ENCODE data around the gene CEP95.
"Not testable (repeated sequence)": the region's sequence is repeated elsewhere in the genome, so short reads cannot be mapped to it uniquely, and the experiment has no call there.

The CEP95 gene

DNA sequence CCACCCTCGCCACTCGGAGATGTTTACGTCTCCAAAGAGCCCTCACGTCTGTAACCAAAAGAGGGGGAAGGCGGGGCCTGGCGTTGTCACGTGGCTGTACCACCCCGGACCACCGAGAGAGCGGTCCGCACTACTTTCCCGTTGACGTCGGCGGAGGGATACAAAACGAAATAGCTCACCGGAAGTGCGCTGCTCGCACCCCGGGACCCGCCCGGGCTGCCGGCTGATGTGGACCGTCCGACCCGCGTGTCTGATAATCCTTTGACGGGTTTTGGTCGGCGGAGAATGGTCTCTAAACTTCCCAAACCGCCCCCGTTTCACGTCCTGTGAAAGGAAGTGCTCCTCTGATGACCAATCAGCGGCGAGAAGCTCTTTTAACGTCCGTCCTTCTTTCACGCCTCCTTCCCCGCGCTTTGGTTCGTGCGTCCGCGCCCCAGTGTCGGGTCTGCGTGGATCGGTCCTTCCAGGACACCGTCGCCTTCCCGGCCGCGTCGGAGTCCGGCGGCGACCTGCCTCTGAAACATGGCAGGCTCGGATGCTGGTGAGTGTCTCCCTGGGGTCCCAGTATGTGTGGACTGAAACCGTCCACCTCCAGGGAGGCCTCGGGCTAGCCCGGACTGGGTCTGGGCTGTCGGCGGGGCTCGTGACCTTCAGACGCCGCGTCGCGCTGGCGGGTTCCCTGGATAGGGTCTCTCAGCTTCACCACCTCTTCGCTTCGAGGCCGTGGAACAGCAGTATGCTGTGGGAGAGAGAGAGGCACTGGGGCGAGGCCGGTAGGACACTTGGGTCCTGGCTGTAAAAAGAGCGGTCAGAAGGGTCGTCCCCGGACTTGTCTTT lies at the start of gene CEP95:
TSS of gene CEP95 (plus strand) at position 402 of the 837 bp plus-strand sequence. CDS start at position 523, 121 bp downstream.
- DNase-seq, result peak; percentile 95

DNA sequence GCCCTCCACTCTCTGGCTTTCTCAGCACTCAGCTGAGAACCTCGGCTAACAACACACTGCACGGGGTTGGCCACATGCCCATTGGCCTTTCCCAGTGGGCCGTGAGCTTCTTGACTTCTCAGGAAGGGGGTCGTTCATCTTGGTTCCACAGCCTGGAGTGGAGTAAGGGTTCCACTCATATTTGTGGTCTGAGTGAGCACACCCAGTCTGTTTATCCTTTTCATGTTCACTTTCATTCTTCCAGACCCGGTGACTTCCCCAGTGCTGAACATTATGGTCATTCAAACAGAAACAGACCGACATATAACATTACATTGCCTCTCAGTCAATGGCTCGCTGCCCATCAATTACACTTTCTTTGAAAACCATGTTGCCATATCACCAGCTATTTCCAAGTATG lies 49.6 kb upstream of the CEP95 start:
- no peak for DNase-seq

DNA sequence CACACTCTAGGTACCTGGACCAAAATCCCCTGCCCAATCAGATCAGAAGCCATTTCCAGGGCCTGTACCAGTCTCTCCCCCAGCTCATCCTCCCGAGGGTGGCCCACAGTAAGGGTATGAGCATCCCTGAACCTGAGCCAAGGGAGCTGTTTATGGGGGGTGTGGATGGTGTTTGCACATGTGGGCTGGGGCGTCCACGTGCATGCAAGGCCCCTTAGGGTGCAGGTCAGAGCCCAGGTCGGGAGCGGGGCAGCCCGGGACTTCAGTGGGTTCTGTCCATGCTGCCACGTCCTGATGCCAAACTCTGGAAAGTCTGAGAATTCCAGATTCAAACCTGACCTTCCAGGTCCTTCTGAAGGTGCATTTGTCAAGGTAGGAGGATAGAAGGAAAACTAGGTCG lies 48.0 kb upstream of the CEP95 start:
- no peak for DNase-seq

- no peak for DNase-seq
Measured at GRCh38 chr17:64459284-64459747, 47.5 kb upstream of the CEP95 start.

DNA sequence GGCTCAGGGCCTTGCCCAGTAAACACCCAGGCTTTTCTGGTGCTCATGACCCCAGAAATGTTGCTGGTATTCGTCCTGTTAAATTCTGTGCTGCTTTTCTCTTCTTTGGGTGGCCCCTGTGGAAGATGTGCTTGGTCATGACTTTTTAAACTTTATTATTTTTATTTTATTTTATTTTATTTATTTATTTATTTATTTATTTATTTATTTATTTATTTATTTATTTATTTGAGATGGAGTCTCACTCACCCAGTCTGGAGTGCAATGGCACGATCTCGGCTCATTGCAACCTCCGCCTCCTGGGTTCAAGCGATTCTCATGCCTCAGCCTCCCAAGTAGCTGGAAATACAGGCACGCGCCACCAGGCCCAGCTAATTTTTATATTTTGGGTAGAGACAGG lies 47.0 kb upstream of the CEP95 start:
- DNase-seq, result not testable (repeated sequence)

- DNase-seq, result no peak
Measured at GRCh38 chr17:64460955-64461354, 45.8 kb upstream of the CEP95 start.

GRCh38 chr17:64461788-64462187 lies 45.0 kb upstream of the CEP95 start:
- no peak for DNase-seq

DNA sequence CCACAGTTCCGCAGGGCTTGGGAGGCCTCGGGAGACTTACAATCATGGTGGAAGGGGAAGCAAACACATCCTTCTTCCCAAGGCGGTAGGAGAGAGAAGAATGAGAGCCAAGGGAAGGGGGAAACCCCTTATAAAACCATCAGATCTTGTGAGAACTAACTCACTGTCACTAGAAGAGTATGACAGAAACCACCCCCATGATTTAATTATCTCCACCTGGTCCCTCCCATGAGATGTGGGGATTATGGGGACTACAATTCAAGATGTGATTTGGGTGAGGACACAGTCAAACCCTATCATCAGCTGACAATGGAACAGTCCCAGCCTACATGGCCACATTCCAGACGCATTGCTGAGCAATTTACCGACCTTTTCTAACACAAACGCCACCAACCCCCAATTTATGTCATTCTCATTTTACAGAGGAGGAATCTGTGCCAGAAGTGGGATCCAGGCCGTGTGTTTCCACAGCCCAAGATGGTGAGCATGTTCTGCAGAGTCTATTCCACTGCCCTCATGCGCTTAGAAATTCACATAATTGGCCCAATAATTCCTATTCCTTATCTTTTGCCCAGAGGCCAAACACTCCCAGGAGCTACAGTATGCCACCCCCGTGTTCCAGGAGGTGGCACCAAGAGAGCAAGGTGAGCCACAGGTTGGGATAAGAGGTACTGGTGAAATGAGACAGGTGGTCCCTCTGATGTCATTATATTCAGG lies 40.6 kb upstream of the CEP95 start:
- no peak for DNase-seq

- DNase-seq, result not testable (repeated sequence)
Measured at GRCh38 chr17:64466834-64467233, 39.9 kb upstream of the CEP95 start.

DNA sequence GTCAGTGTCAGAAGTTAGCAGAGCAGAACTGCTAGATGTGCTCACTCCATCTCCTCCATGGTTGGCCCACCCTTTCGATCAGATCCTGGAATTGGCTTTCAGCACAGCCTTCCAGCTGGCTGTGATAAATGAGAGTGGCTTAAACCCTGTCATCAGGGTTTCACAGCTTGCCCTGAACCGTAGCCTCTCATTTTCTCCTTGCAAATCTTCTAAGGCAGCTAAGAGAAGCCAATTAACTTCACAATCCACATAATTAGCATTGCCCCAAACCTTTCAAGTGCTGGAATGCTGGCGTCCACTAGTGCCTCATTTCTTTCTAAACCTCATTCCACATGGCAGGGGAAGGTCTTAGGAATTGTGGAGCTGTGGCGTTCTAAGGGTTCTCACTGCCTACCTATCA lies 36.2 kb upstream of the CEP95 start:
- no peak for DNase-seq

GRCh38 chr17:64471440-64471839 lies 35.3 kb upstream of the CEP95 start:
- no peak for DNase-seq

GRCh38 chr17:64472564-64472963 lies 34.2 kb upstream of the CEP95 start:
- DNase-seq, result no peak

- DNase-seq, result no peak
Measured at GRCh38 chr17:64477849-64478248, 28.9 kb upstream of the CEP95 start.

GRCh38 chr17:64480951-64481350 lies 25.8 kb upstream of the CEP95 start:
- DNase-seq, result no peak

DNA sequence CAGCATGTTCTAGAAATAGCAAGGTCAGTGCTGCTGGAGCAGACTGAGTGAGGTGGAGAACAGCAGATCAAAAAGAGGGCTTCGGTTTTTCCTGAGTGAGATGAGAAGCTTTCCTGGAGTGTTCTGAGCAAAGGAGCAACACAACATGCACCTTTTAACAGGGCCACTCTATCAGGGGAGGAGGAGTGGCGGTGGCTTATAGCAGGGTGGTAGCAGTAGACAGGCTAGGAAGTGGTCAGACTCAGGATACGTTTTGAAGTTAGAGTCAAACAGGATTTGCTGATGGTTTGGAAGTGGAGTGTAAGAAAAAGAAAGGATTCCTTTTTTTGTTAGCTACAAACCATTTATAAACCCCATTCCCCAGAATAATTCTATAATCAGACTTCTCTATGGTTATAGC lies 22.4 kb upstream of the CEP95 start:
- no peak for DNase-seq

DNA sequence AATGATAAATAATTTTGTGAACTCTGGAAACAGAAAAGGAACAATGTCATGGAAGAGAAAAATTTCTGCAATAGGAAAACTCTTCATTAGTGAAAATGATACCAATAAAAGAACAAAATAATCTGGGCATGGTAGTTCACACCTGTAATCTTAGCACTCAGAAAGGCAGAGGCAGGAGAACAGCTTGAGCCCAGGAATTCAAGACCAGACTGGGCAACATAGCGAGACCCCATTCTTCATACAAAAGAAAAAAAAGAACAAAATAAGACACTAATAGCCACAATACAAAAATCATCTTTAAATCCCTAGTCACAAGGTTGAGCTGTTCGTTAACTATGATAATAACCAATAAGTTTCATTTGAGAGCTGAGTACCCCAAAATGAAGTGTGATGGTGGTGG lies 18.5 kb upstream of the CEP95 start:
- no peak for DNase-seq

GRCh38 chr17:64491034-64491860 lies 15.5 kb upstream of the CEP95 start:
- peak; percentile 20 for DNase-seq

- DNase-seq, result no peak
Measured at GRCh38 chr17:64491994-64492393, 14.8 kb upstream of the CEP95 start.

DNA sequence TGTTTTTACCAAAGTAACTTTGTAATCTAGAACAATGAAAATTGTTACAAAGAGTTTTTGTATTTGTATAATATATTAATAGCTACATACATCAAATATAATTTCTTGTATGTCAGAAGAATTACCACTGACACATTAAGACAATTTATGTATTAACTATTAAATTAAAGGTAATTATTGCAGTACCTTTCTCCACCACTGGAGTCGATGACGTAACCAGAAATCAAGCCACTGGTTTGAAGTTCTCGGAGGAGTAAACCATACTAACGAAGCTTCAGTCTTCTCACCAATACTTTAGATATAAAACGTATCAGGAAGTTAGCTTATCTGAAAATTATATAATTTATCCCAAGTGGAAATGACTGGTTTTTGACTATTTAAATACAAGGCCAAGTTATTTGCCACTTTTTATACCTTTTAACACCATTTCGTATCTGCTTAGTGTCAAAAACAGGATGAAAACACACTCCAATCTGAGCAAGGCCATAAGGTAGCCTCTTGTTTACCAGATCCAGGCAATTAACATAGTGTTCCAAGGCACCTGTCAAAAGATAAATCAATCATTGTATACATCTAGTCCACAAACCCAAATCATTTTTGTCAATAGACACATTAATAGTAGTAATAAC lies 14.2 kb upstream of the CEP95 start:
- no peak for DNase-seq

GRCh38 chr17:64494121-64494520 lies 12.7 kb upstream of the CEP95 start:
- no peak for DNase-seq

GRCh38 chr17:64495300-64495699 lies 11.5 kb upstream of the CEP95 start:
- not testable (repeated sequence) for DNase-seq

- DNase-seq, result no peak
Measured at GRCh38 chr17:64496348-64496785, 10.4 kb upstream of the CEP95 start.

Data from activated gamma-delta T cell treated with Interleukin-2 at 50 U/mL for 16 hours (primary cell).